GM12891 (cell line): ENCODE measurements around the gene NOX4.

Experiments
- PAX5 ChIP-seq: IDR thresholded peaks from 2 replicates; pipeline ENCODE4 v1.6.1; 2011; ENCODE audit warnings: low read length, moderate library complexity, mild to moderate bottlenecking; ENCODE audit not compliant: insufficient read depth, severe bottlenecking
- POLR2A ChIP-seq: IDR thresholded peaks from 2 replicates; pipeline ENCODE4 v1.6.1; 2011; ENCODE audit warnings: low read depth, low read length, control low read depth
- POLR2AphosphoS5 ChIP-seq: IDR thresholded peaks from 2 replicates; pipeline ENCODE4 v1.6.1; 2011; ENCODE audit warnings: low read depth, low read length, control low read depth
- POU2F2 ChIP-seq: IDR thresholded peaks from 2 replicates; pipeline ENCODE4 v1.6.1; 2011; ENCODE audit warnings: low read depth, mild to moderate bottlenecking, control low read depth, low read length, moderate library complexity
- SPI1 ChIP-seq: IDR thresholded peaks from 2 replicates; pipeline ENCODE4 v1.6.1; 2011; ENCODE audit warnings: low read depth, low read length, control low read depth
- TAF1 ChIP-seq: IDR thresholded peaks from 2 replicates; pipeline ENCODE4 v1.6.1; 2011; ENCODE audit warnings: low read depth, low read length, control low read depth

GRCh38 chr11:89495951-89496350, 4.8 kb upstream of the NOX4 start:
- TF ChIP-seq POLR2A (no peak), POLR2AphosphoS5 (no peak), TAF1 (no peak), POU2F2 (no peak), SPI1 (no peak), PAX5 (no peak)
